Fibroblast of skin of left biceps (primary cell): Measurements from ENCODE around the gene LRRC8D.

Experiments
- DNase-seq, 2 experiments: peaks; one replicate each; pipeline ENCODE4 v3.0.0-alpha.2; 2013; ENCODE audit warnings: low read depth in 2 of 2

The LRRC8D gene

DNA sequence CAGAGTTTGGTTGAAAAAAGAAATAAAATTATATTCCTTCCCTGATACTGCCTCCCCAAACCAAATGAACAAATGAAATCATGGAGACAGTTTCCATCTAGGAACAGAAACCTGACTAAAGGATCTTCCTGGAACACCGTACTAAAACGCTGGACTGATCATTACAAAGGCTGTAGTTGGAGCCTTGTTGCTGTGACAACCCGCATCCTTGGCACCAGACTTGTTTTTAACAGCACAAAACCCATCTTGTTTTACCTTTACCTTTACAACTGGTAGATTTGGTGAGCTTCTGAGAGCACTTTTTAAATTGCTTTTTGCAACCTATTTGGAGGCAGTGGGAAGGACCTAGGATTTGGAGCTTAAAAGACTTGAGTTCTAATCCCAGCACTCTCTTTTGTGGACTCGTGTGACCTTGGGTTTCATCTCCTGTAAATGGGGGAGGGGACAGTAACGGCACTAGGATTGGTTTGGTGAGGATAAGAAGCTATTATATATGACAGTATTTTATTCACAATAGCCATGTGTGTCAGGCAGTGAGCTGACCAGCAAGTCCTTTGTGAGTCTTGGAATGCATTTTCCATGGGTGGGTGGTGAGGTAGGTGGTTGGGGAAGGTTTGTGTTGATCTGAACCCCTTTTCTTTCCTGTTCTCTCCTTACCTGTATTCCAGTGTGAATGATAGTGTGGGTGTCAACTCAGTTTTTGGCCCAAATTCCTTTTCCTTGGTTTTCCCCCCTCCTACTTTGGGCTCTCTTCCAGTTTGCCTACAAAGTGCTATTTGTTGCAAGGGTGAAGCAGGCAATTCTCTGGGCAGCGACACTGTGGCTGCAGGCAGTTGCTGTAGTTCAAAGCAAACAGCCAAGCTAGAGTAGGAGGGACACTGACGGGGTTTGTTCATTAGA is 12.6 kb downstream of the LRRC8D start:
- no peak for DNase-seq

DNA sequence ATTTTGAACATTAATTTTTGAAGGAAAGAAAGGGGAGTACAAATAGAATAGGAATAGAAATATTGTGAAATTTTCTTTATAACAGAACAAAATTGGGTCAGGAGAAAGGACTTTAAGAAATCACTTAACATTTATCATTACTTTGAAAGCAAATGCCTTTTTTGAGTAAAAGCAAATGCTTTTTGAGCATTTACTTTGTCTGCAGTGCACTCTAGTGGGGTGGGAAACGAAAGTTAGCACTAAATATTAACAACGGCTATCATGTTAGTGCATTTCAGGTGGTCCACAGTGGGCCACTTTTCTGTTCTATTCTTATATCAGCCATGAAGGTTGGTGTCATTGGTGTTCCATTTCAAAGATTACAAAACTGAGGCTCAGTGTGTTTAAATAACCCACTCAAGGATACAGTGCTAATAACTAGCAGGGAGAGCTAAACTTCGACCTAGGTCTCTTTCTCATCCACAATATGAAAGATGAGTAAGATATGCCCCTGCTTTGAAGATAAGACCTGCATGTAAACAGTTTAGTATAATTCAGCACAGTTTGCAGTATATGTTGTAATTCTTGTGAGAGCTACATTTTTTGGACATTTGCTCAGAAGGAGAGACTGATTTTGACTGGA is 13.4 kb downstream of the LRRC8D start:
- DNase-seq = no peak

DNA sequence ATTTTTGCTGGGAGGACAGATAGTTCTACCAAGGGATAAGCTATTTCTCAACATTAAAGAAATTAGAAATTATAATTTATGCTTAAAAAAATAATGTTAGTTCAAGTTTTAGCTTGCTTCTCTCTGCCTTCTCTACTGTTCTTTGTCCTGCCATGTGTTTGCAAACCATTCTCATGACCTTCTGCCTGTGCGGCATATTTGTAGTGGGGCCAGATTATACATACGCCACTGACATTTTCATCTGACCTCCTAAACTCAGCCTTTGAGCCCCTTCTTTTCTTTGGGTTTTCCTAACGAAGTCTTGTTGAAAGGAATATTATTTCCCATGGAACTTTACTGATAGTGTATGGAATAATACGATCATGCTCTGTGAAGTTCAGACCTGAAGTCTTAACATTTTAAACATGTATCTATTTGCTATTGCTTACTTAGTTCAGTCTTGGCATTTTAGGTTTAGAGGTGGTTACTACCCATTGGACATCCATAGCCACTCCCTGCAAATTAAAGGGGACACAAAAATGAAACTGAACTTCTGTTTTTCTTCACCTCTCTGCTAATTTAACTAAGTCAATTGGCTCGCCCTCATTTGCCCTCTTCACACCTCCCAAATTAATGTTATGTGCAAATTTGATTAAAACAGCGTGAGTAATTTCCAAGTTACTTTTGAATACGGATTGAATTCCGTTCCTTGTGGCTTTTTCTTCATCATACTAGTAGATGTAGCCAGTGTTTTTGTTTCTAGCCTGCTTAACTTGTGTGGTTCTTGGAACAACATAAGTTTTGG is 15.6 kb downstream of the LRRC8D start:
- no peak for DNase-seq

DNA sequence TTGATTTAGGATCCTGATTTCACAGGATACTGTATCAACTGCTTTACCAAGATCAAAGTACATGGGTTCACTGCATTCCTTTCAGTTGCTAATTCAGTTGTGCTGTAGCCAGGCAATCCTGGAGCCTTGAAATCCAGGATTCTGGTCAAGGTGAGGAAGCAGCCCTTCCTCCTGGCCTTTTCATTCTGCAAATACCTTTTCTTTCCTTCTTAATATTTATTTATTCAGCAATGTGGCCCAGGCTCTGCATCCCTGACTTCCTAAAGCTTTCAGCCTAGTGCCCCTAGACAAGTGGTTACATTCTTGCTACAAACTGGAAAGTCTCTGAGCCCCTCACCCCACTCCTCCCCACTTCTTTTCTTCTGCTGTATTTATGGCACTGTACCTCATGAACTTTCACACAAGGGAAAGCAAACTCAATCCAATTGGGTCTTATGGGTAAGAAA is 16.2 kb downstream of the LRRC8D start:
- DNase-seq = no peak

DNA sequence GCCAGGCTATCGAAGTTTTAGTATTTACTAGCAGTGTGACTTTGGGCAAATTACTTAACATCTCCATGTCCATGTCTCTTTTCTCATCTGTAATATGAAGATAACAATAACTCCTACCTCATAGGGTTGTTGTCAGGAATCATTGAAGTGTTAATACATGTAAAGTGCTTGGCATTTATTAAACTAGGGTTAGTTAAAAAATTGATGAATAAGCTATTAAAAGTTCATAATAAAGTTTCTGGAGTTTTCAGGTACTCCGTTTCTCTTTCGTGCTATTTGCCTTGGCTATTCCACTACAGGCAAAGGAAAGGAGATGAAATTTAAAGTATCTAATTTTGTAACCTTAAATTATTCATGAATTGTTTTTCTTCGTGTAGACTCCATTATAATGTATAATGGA is 16.7 kb downstream of the LRRC8D start:
- DNase-seq = no peak

DNA sequence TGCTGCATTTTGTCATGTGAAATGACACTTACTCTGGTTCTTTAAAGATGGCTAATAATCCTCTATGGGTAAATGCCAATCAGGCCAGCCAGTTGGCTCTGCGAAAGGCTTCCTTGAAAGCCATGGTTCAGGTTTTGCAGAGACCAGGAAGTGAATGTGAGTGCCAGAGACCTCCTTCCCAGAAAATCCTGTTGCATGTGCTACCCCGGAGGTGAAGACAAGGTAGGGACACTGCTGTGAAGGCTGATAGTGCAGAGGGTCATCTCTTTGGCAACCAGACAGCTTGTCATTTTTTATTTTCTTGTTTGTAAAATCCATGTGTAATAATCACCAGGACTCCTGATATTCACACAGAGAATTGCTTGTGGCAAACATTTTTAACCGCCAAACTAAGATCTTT is 18.7 kb downstream of the LRRC8D start:
- DNase-seq = no peak

DNA sequence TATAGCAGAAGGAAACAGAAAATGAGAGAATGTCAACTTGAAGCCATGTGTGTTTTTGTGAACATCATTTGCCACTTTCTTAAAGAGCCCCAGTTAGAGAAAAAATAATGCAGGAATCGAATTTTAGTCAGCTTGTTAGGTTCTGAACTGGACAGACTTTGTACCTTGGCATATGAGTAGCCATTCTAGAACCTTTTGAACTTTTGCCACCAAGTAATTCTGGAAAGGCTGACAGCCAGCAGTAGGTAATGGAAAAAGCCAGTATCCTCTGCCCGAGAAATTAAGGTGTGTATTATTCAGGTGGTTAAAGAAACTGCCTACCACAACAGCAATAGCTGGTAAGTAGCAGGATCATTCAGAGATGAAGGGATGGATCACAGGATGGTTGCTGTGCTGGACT is 20.7 kb downstream of the LRRC8D start:
- no peak for DNase-seq

DNA sequence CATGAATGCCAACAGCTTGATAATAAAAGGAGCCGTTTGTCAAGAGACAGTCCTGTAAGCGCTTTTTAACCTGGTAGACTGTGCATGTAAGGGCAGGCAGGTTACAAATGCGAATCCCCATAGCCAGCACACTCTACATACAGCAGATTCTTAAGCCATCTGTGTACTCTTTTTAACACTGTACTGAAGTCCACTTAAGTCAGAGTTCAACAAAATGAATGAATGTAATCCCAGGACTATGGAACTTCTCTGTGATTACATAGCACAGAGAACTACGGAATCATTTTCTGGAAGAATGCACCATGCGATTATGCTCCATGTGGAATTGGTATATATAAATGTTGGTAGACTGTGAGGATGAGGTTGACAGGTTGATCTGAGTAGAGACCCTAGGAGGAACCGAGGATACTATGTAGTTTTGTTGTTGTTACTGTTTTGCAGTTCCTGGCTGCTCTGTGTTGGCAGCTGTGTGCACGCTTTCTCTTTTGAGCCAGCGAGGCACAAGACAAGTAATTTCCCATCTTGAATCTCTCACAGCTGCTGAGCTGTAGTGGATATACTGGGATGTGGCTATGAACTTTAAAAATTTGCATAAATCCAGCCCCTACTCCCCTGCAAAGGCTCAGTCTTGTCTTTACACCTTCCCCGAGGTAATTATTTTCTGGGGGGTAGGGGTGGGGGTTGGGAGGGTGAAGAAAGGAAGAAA is 21.9 kb downstream of the LRRC8D start:
- no peak for DNase-seq

DNA sequence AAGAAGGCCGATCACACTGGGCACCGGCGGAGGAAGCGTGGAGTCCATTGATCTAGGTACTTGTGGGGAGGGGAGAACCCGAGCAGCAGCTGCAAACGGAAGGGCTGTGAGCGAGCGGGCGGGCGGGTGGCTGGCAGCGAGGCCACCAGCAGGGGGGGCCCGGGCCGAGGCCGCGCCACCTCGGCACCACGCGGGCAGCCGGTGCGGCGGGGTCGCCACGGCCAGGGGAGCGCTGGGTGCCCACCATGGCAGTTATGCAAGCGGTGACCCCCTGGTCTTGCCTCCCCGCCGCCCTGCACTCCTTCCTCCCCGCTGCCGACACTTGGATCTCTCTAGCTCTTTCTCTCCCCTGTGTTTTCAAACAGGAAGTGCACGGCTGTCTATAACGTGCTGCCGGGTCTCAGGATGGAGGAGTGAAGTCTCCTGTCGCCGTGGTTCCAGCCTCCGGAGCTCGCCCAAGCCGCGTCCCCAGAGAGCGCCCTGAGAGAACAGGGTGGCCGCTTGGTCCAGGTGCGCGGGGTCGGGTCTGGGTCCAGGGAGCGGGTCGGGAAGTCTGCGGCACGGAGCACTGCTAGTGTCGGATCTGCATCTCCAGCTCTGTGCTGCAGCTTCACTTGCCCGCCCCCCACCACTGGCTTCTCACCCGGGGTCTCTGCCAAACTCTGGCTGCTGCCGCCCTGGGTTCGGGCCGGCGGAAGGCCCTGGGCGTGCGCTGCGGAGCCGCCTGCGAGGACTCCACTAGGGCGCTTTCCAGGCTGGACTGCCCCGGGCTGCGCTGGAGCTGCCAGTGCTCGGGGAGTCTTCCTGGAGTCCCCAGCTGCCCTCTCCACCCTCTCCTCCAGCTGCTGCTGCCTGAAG is 22.7 kb downstream of the LRRC8D start:
- DNase-seq = no peak

DNA sequence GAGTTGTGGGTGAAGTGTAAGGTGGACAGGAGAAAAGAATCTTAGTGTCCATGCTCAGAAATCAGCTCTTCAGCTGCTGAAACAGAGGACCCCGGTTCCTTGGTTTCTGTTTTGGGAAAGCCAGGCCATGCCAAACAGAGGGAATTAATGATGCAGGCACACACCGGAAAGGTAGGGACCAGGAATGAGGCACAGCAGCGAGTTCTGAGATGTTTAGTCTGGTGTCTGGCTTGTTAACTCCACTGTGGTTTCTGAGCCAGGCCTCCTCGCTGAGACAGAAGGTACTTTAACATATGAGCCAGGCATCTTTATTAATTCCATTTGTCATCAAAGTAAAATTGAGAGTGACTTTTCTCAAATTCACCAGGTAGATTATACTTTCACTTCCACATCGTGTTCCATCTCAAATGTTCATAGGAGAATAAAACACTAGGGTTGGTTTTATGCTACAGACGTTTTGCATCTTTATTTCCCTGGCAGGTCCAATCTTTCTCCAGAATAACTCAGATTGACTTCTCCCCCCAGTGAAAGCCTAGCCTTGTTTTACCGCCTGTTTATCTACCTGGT is 23.5 kb downstream of the LRRC8D start:
- no peak for DNase-seq

DNA sequence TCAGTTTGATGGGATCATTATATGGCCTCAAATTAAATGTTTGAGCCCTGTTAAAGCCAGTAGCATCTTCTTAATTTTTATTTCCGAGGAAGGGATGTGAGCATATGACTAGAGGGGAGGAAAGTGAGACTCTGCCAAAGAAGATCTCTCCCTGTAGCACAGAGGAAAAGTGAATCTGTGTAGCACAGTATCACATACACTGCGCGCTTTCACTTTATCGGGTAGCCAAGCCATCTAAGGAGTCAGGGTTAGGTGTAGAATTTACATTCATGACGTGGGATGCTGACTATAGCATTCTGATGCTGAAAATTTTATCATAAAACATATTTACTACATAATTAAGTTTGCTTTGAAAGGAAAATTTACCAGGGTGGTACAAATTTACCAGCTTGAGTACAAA is 24.0 kb downstream of the LRRC8D start:
- DNase-seq = no peak

DNA sequence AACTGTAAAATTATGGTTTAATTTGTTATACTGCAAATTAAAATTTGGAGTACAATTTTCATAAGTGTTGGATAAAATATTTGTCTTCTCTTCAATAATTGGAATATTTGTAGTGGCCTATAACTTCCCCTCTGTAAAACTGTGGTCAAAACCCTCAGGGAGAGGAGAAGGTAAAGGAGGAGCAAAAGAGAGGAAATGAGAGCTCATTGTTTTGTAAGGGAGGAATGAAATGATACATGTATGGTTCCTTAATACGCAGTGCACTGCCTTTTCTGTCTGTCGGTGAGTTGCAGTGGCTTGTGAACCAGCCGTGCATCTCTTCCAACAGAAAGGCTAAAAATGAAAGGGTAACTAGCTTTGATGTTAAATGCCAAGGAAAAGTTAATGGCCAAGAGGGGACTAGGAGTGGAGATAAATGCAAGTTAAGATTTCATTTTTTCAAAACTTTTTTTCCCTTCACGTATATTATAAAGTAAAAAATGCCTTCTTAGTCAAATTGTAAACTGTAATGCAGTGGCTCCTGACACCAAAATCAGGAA is 26.4 kb downstream of the LRRC8D start:
- DNase-seq = no peak

DNA sequence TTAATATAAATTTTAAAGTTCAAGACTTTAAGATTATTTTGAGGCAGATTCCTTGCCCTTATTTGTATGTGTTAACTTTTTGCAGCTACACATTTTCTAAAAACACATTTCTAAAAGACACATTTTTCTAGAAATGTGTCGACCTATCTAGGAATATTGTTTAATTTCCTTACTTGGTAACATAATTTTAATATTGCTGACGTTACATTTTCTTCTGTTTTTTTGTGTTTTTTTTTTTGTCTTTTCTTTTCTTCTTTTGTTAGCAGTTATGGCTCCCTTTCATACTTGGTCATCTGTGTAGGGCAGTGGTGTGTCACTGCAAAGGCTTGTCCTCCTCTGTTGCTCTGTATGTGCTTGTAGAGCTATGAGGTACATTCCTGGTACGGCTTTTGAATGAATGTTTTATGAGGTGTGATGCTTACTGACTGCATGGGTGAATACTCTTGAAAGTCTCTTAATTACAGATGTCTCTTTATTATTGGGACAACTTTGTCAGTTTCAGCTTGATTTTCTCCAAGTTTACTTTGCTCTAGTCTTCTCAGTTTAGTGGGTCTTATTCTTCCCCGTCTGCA is 30.1 kb downstream of the LRRC8D start:
- DNase-seq = no peak

DNA sequence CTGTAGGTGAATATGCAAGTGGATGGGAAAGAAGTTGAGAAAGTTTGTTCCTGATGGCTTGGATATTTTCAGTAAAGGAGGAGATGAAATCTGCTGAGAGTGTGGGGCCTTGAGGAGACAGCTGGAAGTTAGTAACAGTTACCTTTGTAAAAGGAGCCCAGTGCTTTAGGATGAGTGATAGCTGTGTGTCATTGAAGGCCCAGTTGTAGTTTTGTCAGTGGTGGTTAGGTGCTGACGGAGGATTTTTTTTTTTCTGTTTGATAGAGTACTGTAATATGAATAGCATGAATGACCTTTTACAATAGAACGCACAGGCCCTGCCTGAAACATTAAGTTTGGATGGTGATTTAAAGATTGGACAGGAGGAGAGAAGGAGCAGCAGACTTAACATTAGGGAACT is 33.3 kb downstream of the LRRC8D start:
- no peak for DNase-seq

DNA sequence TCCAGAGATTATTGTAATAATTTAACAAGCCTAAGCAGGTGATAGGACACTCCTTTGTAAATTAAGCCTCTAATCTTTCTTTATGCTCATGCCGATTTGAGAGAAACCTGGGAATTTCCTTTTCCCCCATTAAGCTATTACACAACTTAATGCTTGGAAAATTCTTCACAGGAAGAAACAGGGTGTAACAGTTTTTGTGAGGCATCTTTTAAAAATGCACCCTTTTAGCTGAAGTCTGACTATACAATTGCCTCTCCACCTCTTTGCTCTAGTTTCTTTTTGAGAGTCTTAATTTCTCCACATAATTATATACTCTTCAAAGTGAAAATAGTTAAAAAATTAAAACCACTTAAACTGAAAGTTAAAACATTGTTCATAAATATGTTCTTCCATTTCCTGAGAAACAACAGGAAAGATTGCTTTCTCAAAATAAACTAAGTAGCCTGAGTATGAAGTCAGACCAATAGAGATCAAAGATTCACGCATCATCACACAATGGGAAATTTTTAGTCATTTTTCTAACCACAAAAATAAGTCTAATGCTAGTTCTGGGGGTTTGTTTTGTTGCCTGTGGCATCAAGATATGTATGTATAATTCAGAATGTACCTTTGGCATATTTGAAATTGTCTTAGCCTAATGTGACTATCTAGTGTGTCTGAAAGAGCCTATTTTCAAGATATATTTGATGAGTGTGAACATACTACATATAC is 34.7 kb downstream of the LRRC8D start:
- no peak for DNase-seq

DNA sequence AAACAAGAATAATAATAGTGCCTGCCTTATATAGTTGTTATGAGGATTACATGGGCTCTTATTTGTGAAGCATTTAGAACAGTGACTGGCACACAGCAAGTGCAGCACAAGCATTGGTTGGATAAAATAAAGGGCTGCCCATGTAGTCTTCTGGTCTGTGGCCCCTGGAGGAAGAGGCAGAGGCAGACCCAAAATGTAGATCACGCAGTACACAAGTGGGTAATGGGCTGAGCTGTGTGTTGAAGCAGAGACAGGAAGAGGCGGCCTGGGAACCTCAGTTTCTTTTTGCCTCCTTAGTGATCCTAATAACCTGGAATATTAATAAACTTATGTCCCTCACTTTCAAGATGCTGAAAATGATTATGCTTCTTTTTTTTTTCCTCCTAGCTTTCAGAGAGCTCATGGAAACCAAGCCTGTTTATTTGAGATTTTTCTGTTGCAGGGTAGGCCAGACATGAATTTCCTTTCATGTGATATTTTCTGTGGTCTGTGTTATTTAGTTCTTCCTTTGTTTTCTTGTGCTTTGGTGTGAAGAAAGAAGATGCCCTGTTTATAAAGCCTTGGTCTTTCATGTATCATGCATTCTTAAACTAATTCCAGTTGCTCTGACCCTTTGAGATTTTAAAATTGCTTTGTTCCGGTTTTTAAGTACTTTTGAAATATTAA is 42.5 kb downstream of the LRRC8D start:
- DNase-seq = no peak

DNA sequence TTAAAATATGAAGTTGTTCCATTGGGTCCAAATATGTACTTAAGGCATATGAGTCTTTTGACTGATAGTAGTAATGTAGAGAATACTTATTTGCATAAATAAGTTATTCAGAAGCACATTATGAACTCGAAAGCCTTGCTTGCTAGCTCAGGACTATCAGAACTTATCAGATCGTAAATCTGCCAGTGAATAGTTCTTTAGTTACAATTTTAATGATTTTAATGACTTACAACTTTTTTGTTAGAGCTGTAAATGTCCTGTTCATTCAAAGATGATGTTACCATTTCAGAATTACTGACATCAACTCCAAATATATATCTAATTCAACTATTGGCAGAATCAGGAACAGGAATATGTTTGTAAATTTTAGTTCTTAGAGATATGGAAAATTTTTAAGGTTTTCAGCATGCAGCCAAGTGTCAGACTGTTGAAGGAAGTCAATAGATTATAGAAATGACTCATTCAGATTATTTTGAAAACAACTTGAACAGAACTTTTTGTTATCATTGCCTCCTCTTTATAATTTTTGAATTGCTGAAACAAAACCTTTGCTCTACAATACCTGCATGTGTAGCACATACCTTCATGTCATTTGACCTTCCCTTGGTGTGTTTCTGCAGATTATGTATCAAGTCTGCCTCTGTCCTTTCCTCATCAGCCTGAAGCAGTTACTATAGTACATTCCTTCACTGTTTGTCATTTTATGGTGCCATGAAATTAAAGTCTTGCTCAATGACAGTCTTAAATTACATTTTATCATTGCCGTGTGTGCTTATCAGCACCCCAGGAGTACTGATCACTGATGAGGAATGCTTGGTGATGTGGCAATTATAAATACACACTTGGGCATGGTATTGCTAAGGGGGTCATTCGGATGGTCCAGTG is 44.9 kb downstream of the LRRC8D start:
- DNase-seq = no peak

DNA sequence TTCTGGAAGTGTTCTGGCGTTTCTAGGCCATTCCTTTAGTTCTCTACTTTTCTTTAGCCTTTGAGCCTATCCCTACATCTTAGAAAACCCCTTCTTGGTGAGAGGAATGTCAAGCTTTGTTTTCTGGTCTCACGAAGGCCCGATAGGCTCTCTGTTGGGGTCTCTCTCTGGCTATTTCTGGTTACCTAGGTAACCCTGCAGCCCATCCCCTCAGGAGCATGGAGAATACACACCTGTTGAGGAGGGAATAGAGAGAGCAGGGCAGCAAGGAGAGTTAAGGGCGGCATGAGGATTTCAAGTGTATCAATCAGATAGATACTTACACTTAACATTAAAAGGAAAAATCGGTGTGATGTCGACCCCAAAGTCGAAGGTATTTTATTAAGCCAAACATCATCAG is 45.7 kb downstream of the LRRC8D start:
- DNase-seq = no peak
